Uterine smooth muscle cell (primary cell): ENCODE data around the gene TMEM248. TPM values are rescaled to one million over a fixed set of nuclear protein-coding genes. Genes with fewer than 3 reads are reported as not detected.

Experiments
- total RNA-seq: library from RNA; depleted of rRNA; stranded (reverse); fragments of >200 nt; gene quantifications from 2 replicates; pipeline ENCODE4 v1.2.3, GENCODE V29; 2014

Gene TMEM248, protein sequence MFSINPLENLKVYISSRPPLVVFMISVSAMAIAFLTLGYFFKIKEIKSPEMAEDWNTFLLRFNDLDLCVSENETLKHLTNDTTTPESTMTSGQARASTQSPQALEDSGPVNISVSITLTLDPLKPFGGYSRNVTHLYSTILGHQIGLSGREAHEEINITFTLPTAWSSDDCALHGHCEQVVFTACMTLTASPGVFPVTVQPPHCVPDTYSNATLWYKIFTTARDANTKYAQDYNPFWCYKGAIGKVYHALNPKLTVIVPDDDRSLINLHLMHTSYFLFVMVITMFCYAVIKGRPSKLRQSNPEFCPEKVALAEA
- 67.6 and 72.2 TPM in 2 replicates for total RNA-seq

GRCh38 chr7:66920769-66921395, at the start of gene TMEM248:
Gene TMEM248 (plus strand): TSS chr7:66921225. CDS start chr7:66941866, 20,641 bp downstream.

DNA sequence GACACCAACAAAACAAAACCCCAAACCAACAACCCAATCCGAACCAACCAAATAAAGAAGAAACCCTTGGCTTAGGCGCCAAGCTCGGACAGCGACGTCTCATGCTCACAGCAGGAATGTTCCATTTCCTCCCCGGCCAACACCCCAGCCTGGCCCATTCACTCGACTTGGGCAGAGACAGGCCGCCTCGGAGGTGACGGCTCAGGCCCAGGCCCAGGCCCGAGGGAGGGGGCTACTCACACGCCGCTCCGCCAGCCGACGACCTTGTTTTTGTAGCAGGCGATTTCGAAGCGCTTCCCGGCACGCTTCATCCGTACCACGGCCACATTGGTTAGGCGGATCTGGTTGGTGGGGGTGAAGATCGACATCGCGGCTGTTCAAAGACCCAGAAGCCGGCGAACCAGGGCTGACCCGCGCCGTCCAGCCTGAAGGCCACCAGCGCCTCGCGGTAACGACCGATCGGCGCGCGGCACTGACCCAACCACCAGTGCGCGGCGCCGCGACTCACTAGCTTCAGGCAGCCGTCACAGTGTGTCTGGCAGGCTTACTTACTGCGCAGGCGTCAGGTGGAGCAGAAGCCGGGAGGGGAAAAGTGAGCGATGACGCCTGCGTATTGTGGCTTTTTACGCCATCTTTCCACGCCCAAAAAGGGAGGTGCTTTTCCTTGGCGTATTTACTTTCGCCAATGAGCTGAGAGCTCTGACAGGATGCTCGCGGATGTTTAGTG, 74.2 kb downstream of the TMEM248 start, which contains the start of gene SBDS:
Gene SBDS, minus strand, starts transcription at position 537 of the 727 bp plus-strand sequence. Its CDS starts 169 bp downstream, at position 368.

DNA sequence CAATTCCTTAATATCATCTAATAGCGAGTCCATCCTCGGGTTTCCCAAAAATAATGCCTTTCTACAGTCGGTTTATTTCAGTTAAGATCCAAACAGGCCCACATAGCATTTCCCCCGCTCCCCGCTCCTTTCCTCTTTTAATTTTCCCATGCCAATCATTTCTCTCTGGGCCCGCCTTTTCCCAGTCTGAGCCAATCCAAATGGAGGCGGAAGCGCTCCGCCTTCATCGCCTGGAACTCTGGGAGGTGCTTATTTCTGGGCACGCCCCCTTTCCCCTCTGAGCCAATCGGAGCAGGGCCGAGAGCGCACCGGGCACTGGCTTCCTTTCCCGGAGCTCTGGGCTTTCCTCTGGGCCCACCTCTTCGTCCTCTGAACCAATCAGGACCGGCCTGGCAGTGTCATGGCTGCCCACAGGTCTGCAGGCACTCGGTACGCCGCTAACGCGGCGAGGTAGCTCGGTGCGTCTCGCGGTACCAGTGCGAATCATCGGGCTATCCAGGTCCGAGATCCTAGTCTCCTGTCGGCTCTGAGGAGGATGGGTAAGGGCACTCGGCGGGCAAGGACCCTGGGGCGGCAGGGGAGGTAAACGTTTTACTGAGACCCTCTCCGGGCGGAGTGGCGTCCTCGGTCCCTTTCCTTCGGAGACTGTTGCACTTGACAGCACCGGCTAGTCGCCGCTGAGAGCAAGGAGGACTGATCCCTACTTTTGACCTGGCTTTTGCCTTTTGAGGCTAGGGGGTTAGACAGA, 75.6 kb downstream of the TMEM248 start, which contains the start of gene TYW1:
Gene TYW1, plus strand, starts transcription at position 390 of the 748 bp plus-strand sequence. Its CDS starts 146 bp downstream, at position 536.

Other genes with a start within 250 kb of the TMEM248 start
- gene RABGEF1, start 180.5 kb upstream of the TMEM248 start, total RNA-seq: 55.8 and 58.9 TPM in 2 replicates
- 89.4 and 94.7 TPM in 2 replicates for gene SBDS, start 74.4 kb downstream of the TMEM248 start, total RNA-seq
- 22.5 and 26.1 TPM in 2 replicates for gene TYW1, start 75.6 kb downstream of the TMEM248 start, total RNA-seq